GM23338 (cell line): Measurements from ENCODE around the gene B4GALNT4.

Experiments
- CREB1 ChIP-seq: fragments of 250-450 bp; sonication (Bioruptor Pico); IDR thresholded peaks from 2 replicates; pipeline ENCODE4 v1.5.0; 2020; ENCODE audit warnings: low read depth, mild to moderate bottlenecking, moderate library complexity
- EZH2 ChIP-seq: fragments of 200-600 bp; sonication (generic); IDR thresholded peaks from one replicate; pipeline ENCODE4 v1.8.0; 2017; ENCODE audit warnings: antibody characterized with exemption, mild to moderate bottlenecking, low read depth; ENCODE audit not compliant: unreplicated experiment
- EZH2phosphoT487 ChIP-seq: fragments of 200-600 bp; sonication (generic); IDR thresholded peaks from one replicate; pipeline ENCODE4 v1.8.1; 2018; ENCODE audit warnings: antibody characterized with exemption; ENCODE audit not compliant: unreplicated experiment
- JUNB ChIP-seq: IDR thresholded peaks from one replicate; pipeline ENCODE4 v1.6.1; 2016; ENCODE audit warnings: antibody characterized with exemption; ENCODE audit not compliant: unreplicated experiment
- NANOG ChIP-seq: IDR thresholded peaks from 2 replicates; pipeline ENCODE4 v1.6.1; 2016; ENCODE audit warnings: antibody characterized with exemption, borderline replicate concordance
- POLR2AphosphoS5 ChIP-seq: IDR thresholded peaks from 2 replicates; pipeline ENCODE4 v1.6.1; 2016; ENCODE audit warnings: antibody characterized with exemption, low read depth
- STAT1 ChIP-seq: IDR thresholded peaks from one replicate; pipeline ENCODE4 v1.6.1; 2016; ENCODE audit warnings: antibody characterized with exemption; ENCODE audit not compliant: unreplicated experiment
- ZNF331 ChIP-seq: fragments of 250-450 bp; sonication (Bioruptor Pico); IDR thresholded peaks from 2 replicates; pipeline ENCODE4 v1.5.0; 2020; ENCODE audit warnings: low read depth, mild to moderate bottlenecking, moderate library complexity
- TF ChIP-seq, protein P1 (sequence below), 2 experiments: fragments of 200-600 bp in 1 of 2; sonication (generic) in 1 of 2; conservative IDR thresholded peaks; 2 replicates each; pipeline versions ENCODE4 v1.5.1 to v1.6.1; 2016 to 2017; ENCODE audit warnings: antibody characterized with exemption in 2 of 2, low read depth in 2 of 2, mild to moderate bottlenecking in 2 of 2, moderate library complexity in 1 of 2
- TF ChIP-seq, protein P2 (sequence below): fragments of 250-450 bp; sonication (Bioruptor Pico); IDR thresholded peaks from 2 replicates; pipeline ENCODE4 v1.5.0; 2020; ENCODE audit warnings: mild to moderate bottlenecking, moderate library complexity
- TF ChIP-seq, protein P3 (sequence below): IDR thresholded peaks from one replicate; pipeline ENCODE4 v1.6.1; 2018; ENCODE audit warnings: antibody characterized with exemption; ENCODE audit not compliant: unreplicated experiment
- TF ChIP-seq, protein P4 (sequence below): IDR thresholded peaks from 2 replicates; pipeline ENCODE4 v1.6.1; 2016; ENCODE audit warnings: antibody characterized with exemption

DNA sequence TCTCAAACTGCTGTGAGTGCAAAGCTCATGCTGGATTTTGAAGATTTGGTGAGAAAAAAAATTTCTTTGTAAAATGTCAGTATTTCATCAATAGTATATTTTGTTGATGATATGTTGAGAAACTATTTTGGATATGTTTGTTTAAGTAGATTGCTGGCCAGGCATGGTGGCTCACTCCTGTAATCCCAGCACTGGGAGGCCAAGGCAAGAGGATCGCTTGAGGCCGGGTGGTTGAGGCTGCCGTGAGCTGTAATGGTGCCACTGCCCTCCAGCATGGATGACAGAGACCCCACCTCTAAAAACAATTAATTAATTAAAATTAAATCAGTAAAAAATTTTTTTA is 41.7 kb upstream of the B4GALNT4 start:
- no peak for TF ChIP-seq EZH2
- TF ChIP-seq, protein P1, sequence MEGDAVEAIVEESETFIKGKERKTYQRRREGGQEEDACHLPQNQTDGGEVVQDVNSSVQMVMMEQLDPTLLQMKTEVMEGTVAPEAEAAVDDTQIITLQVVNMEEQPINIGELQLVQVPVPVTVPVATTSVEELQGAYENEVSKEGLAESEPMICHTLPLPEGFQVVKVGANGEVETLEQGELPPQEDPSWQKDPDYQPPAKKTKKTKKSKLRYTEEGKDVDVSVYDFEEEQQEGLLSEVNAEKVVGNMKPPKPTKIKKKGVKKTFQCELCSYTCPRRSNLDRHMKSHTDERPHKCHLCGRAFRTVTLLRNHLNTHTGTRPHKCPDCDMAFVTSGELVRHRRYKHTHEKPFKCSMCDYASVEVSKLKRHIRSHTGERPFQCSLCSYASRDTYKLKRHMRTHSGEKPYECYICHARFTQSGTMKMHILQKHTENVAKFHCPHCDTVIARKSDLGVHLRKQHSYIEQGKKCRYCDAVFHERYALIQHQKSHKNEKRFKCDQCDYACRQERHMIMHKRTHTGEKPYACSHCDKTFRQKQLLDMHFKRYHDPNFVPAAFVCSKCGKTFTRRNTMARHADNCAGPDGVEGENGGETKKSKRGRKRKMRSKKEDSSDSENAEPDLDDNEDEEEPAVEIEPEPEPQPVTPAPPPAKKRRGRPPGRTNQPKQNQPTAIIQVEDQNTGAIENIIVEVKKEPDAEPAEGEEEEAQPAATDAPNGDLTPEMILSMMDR (conservative IDR thresholded peaks at IDR 0.05; ENCODE audit: low read depth in 2 of 2): no peak
- no peak for TF ChIP-seq POLR2AphosphoS5
- no peak for TF ChIP-seq STAT1
- no peak for TF ChIP-seq ZNF331
- no peak for TF ChIP-seq CREB1 (CRISPR knock-in tag)
- no peak for TF ChIP-seq EZH2phosphoT487
- TF ChIP-seq, protein P2, sequence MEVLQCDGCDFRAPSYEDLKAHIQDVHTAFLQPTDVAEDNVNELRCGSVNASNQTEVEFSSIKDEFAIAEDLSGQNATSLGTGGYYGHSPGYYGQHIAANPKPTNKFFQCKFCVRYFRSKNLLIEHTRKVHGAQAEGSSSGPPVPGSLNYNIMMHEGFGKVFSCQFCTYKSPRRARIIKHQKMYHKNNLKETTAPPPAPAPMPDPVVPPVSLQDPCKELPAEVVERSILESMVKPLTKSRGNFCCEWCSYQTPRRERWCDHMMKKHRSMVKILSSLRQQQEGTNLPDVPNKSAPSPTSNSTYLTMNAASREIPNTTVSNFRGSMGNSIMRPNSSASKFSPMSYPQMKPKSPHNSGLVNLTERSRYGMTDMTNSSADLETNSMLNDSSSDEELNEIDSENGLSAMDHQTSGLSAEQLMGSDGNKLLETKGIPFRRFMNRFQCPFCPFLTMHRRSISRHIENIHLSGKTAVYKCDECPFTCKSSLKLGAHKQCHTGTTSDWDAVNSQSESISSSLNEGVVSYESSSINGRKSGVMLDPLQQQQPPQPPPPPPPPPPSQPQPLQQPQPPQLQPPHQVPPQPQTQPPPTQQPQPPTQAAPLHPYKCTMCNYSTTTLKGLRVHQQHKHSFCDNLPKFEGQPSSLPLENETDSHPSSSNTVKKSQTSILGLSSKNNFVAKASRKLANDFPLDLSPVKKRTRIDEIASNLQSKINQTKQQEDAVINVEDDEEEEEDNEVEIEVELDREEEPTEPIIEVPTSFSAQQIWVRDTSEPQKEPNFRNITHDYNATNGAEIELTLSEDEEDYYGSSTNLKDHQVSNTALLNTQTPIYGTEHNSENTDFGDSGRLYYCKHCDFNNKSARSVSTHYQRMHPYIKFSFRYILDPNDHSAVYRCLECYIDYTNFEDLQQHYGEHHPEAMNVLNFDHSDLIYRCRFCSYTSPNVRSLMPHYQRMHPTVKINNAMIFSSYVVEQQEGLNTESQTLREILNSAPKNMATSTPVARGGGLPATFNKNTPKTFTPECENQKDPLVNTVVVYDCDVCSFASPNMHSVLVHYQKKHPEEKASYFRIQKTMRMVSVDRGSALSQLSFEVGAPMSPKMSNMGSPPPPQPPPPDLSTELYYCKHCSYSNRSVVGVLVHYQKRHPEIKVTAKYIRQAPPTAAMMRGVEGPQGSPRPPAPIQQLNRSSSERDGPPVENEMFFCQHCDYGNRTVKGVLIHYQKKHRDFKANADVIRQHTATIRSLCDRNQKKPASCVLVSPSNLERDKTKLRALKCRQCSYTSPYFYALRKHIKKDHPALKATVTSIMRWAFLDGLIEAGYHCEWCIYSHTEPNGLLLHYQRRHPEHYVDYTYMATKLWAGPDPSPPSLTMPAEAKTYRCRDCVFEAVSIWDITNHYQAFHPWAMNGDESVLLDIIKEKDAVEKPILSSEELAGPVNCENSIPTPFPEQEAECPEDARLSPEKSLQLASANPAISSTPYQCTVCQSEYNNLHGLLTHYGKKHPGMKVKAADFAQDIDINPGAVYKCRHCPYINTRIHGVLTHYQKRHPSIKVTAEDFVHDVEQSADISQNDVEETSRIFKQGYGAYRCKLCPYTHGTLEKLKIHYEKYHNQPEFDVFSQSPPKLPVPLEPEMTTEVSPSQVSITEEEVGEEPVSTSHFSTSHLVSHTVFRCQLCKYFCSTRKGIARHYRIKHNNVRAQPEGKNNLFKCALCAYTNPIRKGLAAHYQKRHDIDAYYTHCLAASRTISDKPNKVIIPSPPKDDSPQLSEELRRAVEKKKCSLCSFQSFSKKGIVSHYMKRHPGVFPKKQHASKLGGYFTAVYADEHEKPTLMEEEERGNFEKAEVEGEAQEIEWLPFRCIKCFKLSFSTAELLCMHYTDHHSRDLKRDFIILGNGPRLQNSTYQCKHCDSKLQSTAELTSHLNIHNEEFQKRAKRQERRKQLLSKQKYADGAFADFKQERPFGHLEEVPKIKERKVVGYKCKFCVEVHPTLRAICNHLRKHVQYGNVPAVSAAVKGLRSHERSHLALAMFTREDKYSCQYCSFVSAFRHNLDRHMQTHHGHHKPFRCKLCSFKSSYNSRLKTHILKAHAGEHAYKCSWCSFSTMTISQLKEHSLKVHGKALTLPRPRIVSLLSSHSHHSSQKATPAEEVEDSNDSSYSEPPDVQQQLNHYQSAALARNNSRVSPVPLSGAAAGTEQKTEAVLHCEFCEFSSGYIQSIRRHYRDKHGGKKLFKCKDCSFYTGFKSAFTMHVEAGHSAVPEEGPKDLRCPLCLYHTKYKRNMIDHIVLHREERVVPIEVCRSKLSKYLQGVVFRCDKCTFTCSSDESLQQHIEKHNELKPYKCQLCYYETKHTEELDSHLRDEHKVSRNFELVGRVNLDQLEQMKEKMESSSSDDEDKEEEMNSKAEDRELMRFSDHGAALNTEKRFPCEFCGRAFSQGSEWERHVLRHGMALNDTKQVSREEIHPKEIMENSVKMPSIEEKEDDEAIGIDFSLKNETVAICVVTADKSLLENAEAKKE (CRISPR knock-in tag): no peak
- TF ChIP-seq, protein P3, sequence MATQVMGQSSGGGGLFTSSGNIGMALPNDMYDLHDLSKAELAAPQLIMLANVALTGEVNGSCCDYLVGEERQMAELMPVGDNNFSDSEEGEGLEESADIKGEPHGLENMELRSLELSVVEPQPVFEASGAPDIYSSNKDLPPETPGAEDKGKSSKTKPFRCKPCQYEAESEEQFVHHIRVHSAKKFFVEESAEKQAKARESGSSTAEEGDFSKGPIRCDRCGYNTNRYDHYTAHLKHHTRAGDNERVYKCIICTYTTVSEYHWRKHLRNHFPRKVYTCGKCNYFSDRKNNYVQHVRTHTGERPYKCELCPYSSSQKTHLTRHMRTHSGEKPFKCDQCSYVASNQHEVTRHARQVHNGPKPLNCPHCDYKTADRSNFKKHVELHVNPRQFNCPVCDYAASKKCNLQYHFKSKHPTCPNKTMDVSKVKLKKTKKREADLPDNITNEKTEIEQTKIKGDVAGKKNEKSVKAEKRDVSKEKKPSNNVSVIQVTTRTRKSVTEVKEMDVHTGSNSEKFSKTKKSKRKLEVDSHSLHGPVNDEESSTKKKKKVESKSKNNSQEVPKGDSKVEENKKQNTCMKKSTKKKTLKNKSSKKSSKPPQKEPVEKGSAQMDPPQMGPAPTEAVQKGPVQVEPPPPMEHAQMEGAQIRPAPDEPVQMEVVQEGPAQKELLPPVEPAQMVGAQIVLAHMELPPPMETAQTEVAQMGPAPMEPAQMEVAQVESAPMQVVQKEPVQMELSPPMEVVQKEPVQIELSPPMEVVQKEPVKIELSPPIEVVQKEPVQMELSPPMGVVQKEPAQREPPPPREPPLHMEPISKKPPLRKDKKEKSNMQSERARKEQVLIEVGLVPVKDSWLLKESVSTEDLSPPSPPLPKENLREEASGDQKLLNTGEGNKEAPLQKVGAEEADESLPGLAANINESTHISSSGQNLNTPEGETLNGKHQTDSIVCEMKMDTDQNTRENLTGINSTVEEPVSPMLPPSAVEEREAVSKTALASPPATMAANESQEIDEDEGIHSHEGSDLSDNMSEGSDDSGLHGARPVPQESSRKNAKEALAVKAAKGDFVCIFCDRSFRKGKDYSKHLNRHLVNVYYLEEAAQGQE: no peak
- TF ChIP-seq, protein P4, sequence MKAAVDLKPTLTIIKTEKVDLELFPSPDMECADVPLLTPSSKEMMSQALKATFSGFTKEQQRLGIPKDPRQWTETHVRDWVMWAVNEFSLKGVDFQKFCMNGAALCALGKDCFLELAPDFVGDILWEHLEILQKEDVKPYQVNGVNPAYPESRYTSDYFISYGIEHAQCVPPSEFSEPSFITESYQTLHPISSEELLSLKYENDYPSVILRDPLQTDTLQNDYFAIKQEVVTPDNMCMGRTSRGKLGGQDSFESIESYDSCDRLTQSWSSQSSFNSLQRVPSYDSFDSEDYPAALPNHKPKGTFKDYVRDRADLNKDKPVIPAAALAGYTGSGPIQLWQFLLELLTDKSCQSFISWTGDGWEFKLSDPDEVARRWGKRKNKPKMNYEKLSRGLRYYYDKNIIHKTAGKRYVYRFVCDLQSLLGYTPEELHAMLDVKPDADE: no peak
- TF ChIP-seq NANOG: no peak
- TF ChIP-seq JUNB: no peak
